SIG-M5 treated with dmso at 0.1 percent for 504 hours (cell line): ENCODE data around the gene SEZ6.
"Not testable (repeated sequence)": the region's sequence is repeated elsewhere in the genome, so short reads cannot be mapped to it uniquely, and the experiment has no call there.

Experiments used
- DNase-seq: peaks from one replicate; lab custom pipeline; 2025; ENCODE audit not compliant: unreplicated experiment; lab: John Stamatoyannopoulos, UW

Gene SEZ6

DNA sequence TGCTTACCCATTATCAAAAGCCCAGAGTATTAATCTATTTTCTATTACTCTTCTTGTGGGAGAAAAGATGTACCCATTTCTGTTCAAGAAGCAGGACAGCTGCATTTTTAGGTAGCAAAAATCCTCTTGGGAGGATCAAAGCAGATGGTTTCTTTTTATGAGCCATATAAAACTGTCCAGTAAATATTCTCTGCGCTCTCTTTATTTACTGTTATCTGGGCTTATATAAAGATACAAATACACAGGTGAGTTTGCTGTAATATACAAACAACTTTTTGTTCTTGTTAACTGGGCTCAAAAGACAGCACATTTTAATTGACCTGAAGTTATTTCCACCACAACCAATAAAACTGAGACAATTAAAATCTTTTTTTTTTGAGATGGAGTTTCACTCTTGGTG is 64.6 kb downstream of the SEZ6 start:
- DNase-seq, result no peak

DNA sequence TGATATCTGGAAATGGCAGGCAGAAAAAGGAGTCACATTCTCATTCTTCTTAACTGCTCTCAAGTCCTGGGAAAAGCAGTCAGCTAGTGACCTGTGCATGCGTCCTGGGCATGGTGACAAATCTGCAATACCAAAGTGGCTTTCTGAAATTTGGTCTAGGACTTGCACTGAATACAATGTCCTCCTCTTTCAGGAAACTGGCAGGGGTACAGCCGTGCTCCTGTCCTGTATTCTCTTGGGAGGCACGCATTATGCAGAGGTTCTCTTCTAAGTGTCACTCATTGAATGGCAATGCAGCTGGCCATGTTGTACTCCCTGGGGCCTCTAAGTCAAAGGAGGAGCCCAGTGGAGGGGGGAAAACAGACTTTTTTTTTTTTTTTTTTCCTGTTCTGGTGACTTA is 65.2 kb downstream of the SEZ6 start:
- DNase-seq, result no peak

DNA sequence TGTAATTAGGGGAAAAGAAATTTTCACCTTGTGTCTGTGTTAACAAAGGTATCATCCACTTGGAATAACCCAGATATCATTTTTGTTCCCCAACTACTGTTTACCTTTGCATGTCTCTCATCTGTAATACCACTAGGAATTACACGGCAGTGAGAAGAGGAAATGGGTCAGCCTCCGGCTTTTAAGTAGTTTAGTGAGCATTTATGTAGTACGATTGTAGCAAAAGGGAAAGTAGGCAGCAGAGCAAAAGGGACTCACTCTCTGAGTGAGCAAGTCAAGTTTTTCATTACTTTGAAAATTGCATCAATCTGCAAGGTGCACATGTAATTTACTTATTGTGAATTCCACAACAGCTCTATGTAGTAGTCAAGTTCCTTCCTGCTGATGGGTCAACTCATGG is 65.7 kb downstream of the SEZ6 start:
- no peak for DNase-seq

DNA sequence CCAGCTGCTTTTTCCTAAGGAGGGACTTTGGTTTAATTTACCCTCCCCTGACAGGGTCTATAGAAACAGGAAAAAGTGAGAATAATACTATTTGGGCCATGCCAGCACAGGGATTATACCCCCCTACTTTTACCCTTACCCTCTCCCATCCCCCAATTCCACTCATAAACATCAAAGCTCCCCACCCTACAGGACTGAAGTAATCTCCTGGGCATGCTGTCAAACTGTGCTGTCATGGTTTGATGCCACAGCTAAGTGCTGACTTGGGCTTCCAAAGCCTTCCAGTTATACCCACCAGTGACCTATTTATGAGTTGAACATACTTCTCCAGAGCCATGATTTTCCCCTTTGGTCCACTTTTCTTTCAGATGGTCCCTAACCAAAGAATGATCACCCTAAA is 67.3 kb downstream of the SEZ6 start:
- no peak for DNase-seq

DNA sequence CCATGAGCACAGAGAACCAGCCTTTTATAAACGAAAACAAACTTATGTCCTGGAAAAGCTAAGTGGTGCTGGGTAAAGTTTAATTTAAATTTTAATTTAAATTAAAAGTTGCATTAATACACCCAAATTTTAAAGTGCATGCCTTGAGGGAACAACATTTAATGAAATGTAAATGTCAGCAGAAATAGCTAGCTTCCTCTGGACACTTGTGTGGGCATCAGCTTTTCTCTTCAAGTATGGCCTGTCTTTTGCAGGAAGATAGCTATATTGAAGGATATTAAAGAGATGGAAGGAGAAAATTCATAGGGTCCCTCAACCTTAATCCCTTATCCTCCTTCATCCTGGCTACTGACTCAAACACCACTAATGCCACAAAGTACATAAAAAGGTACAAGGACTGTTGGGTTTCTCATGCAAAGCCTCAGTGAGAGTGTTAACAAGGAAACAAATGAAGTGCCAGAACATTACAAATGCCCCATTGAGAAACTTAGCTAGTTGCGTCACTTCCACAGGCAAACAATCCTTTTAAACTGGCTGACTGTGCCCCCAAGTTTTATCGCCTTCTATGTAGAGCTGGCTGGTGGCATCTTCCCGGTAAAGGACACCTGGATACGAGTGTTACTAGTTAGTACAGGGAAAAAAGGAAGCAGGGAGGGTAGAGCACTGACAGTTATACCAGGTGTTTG is 68.6 kb downstream of the SEZ6 start:
- peak; percentile 84 for DNase-seq

DNA sequence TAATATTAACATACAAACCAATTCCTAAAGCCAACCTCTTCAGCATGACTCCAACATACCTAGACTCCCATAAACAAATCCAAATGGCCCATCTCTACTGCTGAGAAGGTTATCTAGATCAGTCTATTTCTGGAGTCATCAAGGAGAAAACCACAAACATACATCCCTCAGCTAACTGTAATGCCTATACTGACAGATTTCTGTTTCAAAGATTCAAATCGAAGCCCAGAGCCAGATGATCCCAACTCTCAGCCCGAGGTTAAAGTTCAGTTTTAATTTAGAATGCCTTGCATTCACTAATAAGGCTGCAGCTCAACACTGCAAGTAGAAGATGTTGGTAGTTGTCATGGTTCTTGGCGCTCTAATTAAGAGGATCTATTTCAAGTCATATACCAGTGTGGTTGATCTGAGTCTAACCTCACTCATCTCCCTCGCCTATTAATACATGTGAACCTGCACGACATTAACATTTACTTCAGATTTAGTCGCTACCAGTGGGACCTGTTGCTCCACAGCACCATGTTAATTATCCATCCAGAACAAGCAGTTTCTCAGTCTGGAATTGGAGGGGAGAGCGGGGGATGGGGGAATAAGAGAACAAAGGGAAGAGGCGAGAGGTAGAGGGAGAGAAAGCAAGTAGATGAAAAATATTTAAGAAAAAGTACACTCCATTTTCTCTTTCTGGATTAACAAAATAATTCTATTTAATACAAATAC is 69.9 kb downstream of the SEZ6 start:
- no peak for DNase-seq

DNA sequence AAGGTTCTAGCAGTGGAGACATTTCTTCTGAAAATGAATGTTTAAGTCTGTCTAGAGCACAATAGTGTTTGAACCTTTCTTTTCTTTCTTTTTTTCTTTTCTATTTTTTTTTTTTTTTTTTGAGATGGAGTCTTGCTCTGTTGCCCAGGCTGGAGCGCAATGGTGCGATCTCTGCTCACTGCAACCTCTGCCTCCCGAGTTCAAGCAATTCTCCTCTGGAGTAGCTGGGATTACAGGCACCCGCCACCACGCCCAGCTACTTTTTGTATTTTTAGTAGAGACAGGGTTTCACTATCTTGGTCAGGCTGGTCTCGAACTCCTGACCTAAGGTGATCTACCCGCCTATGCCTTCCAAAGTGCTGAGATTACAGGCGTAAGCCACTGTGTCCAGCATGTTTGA is 71.3 kb downstream of the SEZ6 start:
- not testable (repeated sequence) for DNase-seq

DNA sequence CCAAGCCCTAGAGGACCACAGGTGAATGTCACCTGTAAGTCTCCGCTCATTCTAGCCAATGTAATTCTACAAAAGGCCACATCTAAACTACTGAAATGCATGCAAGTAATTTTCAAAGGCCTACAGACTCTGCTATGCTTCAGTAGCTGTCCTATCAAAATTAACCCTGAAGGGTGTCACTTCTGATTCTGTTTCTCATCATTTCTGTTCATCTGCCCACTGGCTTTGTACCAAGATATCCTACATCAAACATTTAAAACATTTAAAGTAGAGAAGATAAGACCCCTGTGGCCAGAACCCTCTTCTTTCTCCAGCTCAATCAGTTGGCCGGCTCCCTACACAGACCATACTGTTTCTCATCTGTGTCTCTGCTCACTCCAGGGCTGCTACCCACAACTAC is 76.0 kb downstream of the SEZ6 start:
- DNase-seq, result no peak

DNA sequence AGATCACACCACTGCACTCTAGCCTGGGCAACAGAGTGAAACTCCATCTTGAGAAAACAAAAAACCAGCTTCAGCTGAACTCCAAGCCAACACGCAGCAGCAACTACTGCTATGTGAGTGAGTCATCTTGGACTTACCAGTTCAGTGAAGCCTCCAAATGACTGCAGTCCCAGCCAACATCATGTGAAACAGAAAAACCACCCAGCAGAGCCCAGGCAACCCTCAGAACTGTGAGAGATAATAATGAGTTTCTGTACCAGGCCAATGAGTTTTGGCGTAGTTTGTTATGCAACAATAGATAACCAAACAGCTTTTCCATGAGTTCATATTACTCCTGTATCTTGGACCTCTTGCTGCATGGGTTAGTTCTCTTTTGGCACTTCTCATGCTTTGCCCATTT is 77.8 kb downstream of the SEZ6 start:
- peak; percentile 17 for DNase-seq

DNA sequence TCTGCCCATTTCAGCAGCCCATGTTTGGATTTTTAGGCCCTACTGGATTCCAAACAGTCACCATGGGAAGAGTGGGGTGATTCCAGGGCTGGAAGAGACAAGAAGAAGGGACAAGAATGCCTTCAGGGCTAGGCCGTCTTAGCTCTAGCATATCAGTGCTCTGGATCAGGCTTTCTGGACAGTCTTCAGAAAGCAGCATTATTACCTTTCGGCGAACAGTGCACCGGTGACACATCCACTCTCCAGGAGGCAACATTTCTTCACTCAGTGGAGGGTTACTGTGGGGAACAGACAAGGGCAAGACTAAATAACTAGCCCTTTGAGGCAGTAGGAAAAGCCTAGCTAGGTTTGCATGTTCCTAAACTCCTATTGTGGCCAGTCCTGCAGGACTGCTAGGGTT is 79.0 kb downstream of the SEZ6 start:
- no peak for DNase-seq

DNA sequence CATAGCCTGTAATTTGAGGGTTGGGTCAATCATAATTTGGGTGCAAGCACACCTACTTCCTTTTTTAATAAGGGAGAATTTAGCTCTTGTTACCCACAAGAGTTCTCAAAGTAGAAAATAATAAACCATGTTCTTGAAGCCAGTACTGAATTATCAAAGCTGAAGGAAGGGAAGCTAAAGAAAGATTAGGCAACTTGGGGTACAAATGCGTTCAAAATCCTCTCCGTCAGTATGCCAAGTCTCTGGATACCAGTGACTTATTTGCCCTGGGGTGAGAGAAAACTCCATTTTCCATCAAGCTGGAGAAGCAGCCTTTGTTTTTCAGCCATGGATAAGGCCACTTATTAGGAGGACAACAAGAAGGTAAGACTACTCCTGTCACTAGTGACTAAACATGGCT is 79.5 kb downstream of the SEZ6 start:
- no peak for DNase-seq

DNA sequence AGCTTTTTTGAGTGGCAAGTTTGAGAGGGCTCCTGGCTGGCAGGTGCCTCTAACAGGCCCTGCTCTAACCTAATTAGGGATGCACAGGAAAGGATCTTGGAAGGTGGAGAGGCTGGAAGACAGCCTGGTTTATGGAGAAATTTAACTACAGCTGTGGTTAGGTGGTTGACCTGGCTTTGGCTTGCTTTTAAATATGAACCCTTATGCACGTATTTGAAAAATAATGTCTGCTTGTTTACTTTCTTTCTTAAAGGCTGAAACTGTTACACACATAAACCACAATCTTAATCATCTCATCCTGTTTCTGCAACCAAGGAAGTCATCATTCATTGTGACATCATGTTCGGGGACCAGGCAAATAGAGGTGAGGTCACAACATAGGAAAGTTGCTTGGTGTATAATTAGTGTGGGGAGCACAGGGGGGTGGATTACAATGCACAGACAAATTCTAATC is 79.9 kb downstream of the SEZ6 start:
- peak; percentile 87 for DNase-seq

DNA sequence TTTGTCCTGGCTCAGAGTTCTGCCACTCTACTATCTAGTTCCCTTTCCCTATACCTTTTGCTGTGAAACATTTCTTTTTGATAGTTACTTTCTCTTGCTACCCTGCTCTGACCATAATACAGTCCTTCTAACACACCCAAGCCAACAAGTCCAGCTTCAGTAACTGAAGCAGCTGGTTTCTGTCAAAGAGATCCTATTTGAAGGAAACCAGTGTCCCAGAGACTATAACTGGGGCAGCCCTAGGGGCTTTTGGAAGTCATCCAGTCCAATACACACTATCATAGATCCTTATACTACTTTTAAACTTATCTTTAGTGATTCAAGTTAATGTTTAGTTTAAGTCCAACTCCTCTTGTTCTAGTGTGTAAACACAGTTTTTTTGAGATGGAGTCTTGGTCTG is 85.6 kb downstream of the SEZ6 start:
- no peak for DNase-seq

DNA sequence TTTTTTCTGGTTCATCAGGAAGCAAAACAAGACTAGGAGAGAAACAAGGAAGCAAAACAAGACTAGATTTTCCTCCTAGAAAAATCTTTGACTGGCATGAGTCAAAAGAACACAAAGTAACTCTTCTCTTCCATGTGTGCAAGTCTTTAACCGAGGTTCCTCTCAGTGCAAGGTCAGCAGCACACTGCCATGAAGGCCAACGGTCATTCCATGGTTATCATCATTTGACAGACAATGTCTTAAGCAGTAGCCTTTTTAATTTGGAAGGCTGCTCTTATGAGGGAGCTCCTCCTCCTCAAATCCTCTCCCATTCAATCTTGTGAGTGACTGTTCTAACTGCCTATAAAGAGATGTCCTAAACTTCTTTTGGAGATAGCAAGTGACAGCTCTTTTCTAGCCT is 87.5 kb downstream of the SEZ6 start:
- DNase-seq, result no peak

DNA sequence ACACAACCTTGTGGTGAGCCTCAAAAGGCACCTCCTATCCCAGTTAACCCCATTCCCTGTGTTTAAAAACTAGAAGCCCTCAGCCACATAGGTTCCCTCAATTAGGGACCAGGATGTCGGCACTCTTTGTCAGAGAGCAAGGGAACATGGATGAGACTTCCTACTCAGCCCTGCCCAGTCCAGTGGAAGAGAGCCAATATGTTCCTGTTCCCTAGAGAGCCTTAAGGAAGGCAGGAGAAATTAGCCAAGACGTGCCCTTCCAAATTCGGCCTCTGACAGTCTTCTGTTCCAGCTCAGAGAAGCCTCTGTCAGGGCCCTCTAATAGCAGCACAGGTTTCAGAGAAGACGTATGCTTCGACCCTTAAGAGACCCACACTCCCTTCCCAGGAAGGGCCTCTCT is 88.4 kb downstream of the SEZ6 start:
- no peak for DNase-seq

DNA sequence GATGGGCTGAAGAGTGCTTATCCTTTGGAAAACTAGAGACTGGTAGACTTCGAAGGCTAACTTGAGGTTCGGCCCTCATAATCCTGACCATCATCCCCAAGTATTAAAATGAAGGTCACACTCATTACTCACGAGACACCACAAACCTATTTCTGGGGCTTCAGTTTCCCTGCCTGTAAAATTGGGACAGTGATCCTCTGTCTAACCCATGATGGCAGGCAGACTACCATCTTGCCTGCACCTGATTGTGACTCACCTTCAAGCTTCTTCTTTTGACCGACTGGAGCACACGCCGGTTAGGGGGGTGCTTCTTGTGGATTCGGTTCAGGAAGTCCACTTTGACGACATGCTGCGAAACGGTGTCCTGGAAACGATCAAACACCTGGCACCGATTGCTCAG is 88.8 kb downstream of the SEZ6 start:
- DNase-seq, result no peak

DNA sequence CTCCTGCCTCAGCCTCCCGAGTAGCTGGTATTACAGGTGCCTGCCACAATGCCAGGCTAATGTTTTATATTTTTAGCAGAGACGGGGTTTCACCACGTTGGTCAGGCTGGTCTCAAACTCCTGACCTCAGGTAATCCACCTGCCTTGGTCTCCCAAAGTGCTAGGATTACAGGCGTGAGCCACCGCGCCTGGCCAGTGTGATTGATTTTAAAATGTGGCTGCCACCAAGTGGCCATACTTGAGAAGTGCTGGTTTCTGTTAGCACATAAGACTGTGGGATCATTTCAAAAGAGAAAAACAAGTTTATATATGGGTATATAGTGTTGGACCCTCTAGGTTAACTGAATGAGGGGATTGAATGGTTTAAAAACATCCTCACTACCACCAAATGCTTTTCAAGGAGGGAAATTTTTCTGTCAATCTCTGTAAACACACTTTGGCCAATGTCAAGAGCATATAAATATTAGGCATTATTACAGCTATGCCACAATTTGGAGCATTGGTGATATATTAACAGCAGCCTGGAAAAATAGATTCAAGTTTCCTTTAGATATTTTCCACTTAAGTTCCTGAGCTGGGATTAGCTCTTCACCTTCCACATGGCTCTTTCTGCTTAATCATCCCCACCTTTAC is 89.4 kb downstream of the SEZ6 start:
- DNase-seq, result peak; percentile 30

DNA sequence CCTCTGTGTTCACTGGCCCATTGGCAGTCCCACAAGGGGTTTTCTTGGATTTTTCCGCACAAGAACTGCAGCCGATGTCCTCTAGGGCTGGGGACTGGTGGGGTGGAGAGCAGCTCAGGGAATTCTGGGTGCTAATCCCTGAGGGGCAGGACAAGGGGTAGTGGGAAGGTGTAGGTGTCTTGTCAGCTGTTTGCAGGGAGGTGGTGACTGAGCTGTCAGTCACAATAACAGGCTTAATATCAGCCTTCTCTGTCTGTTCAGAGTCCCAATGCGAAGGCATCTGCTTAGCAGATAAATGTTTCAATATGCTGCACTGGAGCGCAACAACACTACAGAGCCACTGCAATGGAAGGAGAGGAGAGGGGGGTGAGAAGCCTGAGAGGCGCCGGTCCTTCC is 92.9 kb downstream of the SEZ6 start:
- DNase-seq, result no peak

DNA sequence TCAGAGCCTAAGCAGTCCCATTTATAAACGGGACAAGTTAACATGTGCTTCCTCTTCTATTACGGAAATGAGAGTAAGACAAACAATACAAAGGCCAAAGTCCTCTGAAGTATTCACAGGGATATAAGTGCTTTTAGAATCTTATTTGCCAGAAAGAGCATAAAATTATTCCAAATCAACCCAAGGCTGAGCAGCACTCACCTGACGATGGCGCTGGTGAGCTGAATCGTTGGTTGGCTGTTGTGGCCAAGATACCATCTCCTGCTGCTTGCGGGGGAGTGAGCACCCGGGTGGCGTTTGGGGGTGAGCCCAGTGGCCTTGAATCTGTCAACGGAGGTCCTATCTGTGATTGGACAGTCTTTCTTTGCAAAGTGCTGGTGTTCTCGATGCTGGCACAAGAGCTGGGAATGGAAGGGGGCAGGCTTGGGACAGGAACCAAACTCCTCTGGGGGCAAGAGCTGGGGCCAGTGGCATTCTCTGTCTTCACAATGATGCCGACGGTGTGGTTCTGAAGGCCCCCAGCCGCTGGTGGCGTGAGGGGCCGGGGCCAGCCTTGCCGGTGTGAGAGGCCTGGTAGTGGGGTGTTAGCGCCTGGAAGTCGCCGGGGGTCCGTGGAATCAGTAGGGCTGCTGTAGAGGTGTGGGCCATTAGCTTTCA is 93.4 kb downstream of the SEZ6 start:
- no peak for DNase-seq

DNA sequence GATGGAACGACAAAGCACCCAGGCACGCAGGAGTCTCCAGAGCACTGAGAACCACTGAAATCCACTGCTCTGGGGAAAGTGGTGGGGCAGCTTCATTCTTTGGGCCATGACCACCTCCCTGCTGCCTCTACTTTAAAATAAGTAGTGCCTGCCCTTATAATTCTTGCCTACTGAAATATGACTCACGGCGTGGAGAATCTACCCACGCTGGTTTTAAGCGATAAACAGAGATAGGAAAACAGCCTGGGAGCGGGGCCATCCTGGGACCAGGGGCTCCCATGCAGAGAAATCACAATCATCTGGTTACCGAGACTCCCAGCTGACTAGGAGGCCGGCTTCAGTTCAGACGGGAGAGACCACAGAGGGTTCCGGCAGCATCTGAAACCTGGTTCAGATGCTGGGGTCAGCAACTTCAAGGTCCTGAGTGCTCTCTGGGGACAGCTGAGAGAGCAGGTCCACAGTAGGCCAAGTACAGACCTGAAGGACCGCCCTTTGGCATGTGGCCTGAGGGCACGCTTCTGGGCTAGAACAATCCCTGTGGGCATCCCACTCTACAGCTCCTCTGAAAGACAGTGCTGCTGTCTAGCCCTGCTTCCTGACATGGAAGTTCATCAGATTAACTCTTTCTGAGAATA is 94.3 kb downstream of the SEZ6 start:
- no peak for DNase-seq

DNA sequence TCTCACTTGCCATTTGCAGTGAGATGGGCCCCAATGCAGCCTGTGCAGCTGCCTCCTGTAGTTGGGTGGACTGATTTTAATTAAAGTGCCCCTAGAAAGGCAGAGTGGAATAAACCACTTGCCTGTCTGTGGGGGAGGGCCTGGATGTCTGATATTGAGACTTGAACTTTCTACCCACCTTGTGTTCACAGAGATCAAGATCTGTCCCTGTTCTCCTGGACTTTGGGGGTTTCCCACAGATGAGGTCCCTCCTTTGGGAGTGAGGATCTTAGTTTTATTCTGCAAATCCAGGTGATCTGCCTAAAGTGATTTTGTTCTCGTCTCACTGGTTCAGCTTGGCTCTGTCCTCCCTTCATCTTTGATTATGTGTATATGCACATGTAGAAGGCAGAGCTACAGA is 95.3 kb downstream of the SEZ6 start:
- no peak for DNase-seq
